Measurements from ENCODE around the gene CAPN10. TPM values are rescaled to one million over a fixed set of nuclear protein-coding genes. Genes with fewer than 3 reads are reported as not detected.

The CAPN10 gene
- polyA plus RNA-seq, 1 donor (not counting 4 experiments of a cell fraction or from before 2014, with no cell fraction given) = 7.1 TPM

DNA sequence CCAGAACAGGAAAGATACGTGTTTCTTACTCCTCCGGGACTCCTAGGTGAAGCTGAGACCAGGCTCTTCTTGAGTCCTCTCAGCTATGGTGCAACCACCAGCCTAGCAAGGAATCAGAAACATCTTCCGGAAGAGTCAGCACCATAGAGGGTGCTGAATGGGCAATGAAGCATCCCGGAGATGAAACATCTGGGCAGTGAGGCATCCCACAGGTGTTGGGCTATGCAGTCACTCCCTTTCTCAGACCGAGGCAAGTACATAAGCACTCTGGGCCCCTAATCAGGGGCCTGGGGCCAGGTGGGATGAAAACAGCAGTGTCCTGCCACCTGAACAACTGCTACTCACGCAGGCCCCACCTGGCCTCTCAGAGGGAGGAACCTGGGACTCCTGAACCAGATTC is 1.4 kb upstream of the CAPN10 start:
- H3K27me3 ChIP-seq (ENCODE audit: control insufficient read depth, extremely low read depth, insufficient read depth, low read length) = no peaks in the 10 kb centered on the region
- H3K4me2 ChIP-seq (ENCODE audit: control insufficient read depth, extremely low read depth, insufficient read depth, low read depth, low read length) = peak overlapping the region; percentile 69
- H2AFZ ChIP-seq (ENCODE audit: control insufficient read depth, low read length) = no peak overlapping the region
- H3K9me1 ChIP-seq (ENCODE audit: control insufficient read depth, extremely low read depth, insufficient read depth, low read length) = peaks cover 6% of the 10 kb centered on the region
- H3K27ac ChIP-seq (ENCODE audit: control insufficient read depth, insufficient read depth, low read length) = peak overlapping the region; percentile 82
- peak overlapping the region; percentile 54 to 87 (median 85) for H3K4me3 ChIP-seq (ENCODE audit: control insufficient read depth in 2 of 3, extremely low read depth in 1 of 3, insufficient read depth in 2 of 3, low read depth in 1 of 3, low read length in 3 of 3)
- FAIRE-seq = no peak
- peaks cover 18% of the 10 kb centered on the region for H4K20me1 ChIP-seq (ENCODE audit: control insufficient read depth, extremely low read depth, insufficient read depth, low read length)
- peaks cover 58% of the 10 kb centered on the region for H3K79me2 ChIP-seq (ENCODE audit: control insufficient read depth, insufficient read depth, low read length)
- DNase-seq (ENCODE audit: low read depth, low spot score) = no peak
- peak overlapping the region; percentile 89 for H3K9ac ChIP-seq (ENCODE audit: control insufficient read depth, extremely low read depth, insufficient read depth, low read length)
- peaks cover 40% of the 10 kb centered on the region for H3K4me1 ChIP-seq (ENCODE audit: control insufficient read depth, extremely low read depth, insufficient read depth, low read length)
- dilution Hi-C loops (cut with MboI; ENCODE audit: extremely low pct_ligation_motif_present, low sequenced_read_pairs) = no loop called here
- peaks cover 0 to 9% of the 10 kb centered on the region in 2 experiments for H3K36me3 ChIP-seq (ENCODE audit: control insufficient read depth in 2 of 2, extremely low read depth in 1 of 2, insufficient read depth in 2 of 2, low read length in 2 of 2)
- no peaks in the 10 kb centered on the region for H3K9me3 ChIP-seq (ENCODE audit: control insufficient read depth, low read depth, low read length)
- TF ChIP-seq EZH2 (IDR thresholded peaks at IDR 0.05; ENCODE audit: low read length) = no peak
- TF ChIP-seq, protein P1, sequence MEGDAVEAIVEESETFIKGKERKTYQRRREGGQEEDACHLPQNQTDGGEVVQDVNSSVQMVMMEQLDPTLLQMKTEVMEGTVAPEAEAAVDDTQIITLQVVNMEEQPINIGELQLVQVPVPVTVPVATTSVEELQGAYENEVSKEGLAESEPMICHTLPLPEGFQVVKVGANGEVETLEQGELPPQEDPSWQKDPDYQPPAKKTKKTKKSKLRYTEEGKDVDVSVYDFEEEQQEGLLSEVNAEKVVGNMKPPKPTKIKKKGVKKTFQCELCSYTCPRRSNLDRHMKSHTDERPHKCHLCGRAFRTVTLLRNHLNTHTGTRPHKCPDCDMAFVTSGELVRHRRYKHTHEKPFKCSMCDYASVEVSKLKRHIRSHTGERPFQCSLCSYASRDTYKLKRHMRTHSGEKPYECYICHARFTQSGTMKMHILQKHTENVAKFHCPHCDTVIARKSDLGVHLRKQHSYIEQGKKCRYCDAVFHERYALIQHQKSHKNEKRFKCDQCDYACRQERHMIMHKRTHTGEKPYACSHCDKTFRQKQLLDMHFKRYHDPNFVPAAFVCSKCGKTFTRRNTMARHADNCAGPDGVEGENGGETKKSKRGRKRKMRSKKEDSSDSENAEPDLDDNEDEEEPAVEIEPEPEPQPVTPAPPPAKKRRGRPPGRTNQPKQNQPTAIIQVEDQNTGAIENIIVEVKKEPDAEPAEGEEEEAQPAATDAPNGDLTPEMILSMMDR (optimal IDR thresholded peaks at IDR 0.05 in 1 of 3, IDR thresholded peaks at IDR 0.05 in 1 of 3, conservative IDR thresholded peaks at IDR 0.05 in 1 of 3; ENCODE audit: extremely low read depth in 1 of 3, insufficient read depth in 2 of 3, low read length in 3 of 3) = no peak

DNA sequence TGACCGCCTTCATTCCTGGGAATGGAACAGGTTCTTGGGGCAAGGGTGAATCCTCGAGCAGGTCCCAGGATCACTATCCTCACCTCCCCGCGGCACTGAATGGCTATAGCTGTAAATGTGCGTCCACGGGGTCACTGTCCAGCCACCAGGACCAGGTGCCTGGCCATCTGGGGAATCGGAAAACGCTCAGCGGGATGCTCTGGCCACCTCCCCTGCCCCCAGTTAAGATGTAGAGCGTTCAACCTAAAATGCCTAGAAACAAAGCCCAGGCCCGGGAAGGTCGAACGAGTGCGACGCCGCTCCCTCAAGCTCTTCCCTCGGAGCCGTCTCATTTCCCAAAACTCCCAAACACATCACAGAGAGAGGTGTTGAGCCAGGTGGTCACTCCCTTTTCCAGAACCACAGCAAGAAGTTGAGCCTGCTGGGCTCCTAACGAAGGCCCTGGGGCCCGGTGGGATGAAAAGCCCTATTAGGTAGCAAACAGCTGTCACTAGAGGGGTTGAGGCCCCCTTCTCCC is 795 bp upstream of the CAPN10 start:
- H3K4me1 ChIP-seq (ENCODE audit: control insufficient read depth, extremely low read depth, insufficient read depth, low read length) = peaks cover 34% of the 10 kb centered on the region

More for the DNA sequence above, 795 bp upstream of the CAPN10 start:
- peak overlapping the region; percentile 89 for H3K9ac ChIP-seq (ENCODE audit: control insufficient read depth, extremely low read depth, insufficient read depth, low read length)
- peaks cover 63% of the 10 kb centered on the region for H3K79me2 ChIP-seq (ENCODE audit: control insufficient read depth, insufficient read depth, low read length)
- dilution Hi-C loops (cut with MboI; ENCODE audit: extremely low pct_ligation_motif_present, low sequenced_read_pairs) = no loop called here
- H3K27ac ChIP-seq (ENCODE audit: control insufficient read depth, insufficient read depth, low read length) = peak overlapping the region; percentile 82
- no peaks in the 10 kb centered on the region for H3K9me3 ChIP-seq (ENCODE audit: control insufficient read depth, low read depth, low read length)
- TF ChIP-seq, protein P1 (optimal IDR thresholded peaks at IDR 0.05 in 1 of 3, IDR thresholded peaks at IDR 0.05 in 1 of 3, conservative IDR thresholded peaks at IDR 0.05 in 1 of 3; ENCODE audit: extremely low read depth in 1 of 3, insufficient read depth in 2 of 3, low read length in 3 of 3) = no peak
- no peak for TF ChIP-seq EZH2 (IDR thresholded peaks at IDR 0.05; ENCODE audit: low read length)
- H3K9me1 ChIP-seq (ENCODE audit: control insufficient read depth, extremely low read depth, insufficient read depth, low read length) = peaks cover 6% of the 10 kb centered on the region
- peak overlapping the region; percentile 81 for H2AFZ ChIP-seq (ENCODE audit: control insufficient read depth, low read length)
- H3K36me3 ChIP-seq (ENCODE audit: control insufficient read depth in 2 of 2, extremely low read depth in 1 of 2, insufficient read depth in 2 of 2, low read length in 2 of 2) = peaks cover 0 to 10% of the 10 kb centered on the region in 2 experiments
- no peak for DNase-seq (ENCODE audit: low read depth, low spot score)
- peaks cover 15% of the 10 kb centered on the region for H4K20me1 ChIP-seq (ENCODE audit: control insufficient read depth, extremely low read depth, insufficient read depth, low read length)
- H3K4me2 ChIP-seq (ENCODE audit: control insufficient read depth, extremely low read depth, insufficient read depth, low read depth, low read length) = peak overlapping the region; percentile 69
- H3K4me3 ChIP-seq (ENCODE audit: control insufficient read depth in 2 of 3, extremely low read depth in 1 of 3, insufficient read depth in 2 of 3, low read depth in 1 of 3, low read length in 3 of 3) = peak overlapping the region; percentile 54 to 87 (median 85)
- H3K27me3 ChIP-seq (ENCODE audit: control insufficient read depth, extremely low read depth, insufficient read depth, low read length) = no peaks in the 10 kb centered on the region
- FAIRE-seq = no peak

Data from keratinocyte (primary cell).